ENCODE measurements around the gene ZGPAT. TPM values are rescaled to one million over a fixed set of nuclear protein-coding genes. Genes with fewer than 3 reads are reported as not detected.
"Not testable (repeated sequence)": the region's sequence is repeated elsewhere in the genome, so short reads cannot be mapped to it uniquely, and the experiment has no call there.

The ZGPAT gene
- total RNA-seq, 1 donor from 2014 or later: 64.1 TPM

DNA sequence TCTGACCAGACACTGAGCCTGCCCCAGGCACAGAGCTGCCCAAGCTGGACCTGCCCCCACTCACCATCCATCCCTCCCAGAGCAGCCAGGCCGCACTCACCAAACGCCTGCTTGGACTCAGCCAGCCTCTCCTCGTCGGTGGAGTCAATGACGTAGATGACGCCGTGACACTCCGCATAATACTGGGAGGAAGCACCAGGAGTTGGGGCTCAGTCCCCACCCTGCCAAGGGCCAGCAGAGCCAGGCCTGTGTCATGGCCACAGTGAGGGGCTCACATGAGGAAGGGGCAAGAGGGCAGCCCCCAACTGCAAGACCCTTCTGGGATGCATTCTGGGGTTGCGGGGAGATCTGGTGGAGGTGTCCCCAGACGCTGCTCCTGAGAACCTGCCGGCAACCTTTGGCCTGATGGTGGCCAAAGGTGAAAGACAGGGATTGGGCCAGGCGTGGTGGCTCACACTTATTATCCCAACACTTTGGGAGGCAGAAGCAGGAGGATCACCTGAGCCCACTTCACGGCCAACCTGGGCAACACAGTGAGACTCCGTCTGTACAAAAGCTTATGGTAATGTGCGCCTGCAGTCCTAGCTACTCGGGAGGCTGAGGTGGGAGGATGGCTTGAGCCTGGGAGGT lies 5.7 kb upstream of the ZGPAT start:
- no peak for DNase-seq (ENCODE audit: low spot score)
- ATAC-seq: no peak

DNA sequence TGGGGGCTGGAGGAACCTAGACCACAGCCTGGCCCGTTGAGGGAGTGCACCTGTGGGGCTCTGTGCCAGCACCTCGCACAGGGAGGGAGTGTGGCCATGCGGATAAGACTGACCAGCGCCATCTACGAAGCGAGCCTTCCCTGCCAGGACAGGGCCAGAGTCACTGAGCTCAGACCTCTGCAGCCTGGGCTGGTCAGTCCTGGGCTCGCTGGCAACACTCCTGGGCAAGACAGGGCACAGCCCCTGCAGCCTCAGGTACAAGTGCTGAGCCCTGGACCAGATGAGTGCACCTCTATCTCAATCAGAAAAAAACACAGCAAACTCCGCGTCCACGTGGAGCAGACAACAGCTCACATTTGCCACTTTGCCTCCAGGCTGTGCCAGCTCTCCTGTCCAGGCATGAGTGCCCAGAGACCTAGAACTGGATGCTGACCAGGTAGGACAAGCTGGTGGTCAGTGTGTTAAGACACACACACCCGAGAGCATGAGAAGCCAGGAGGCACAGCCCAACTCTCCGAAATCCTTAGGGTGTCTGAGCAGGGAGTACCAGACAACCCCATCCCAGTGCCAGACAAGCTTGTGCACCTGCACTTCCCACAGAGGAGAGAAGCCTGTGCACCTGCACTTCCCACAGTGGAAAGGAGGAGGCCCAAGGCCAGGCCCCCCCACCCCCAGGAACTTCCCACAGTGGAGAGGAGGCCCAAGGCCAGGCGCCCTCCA lies 4.9 kb upstream of the ZGPAT start:
- ATAC-seq (no peak), DNase-seq (ENCODE audit: low spot score) (no peak)

- ATAC-seq (no peak), DNase-seq (ENCODE audit: low spot score) (no peak)
Measured at GRCh38 chr20:63703471-63703975, 4.3 kb upstream of the ZGPAT start.

- ATAC-seq (no peak), DNase-seq (ENCODE audit: low spot score) (no peak)
Measured at GRCh38 chr20:63703976-63704748, 3.7 kb upstream of the ZGPAT start.

DNA sequence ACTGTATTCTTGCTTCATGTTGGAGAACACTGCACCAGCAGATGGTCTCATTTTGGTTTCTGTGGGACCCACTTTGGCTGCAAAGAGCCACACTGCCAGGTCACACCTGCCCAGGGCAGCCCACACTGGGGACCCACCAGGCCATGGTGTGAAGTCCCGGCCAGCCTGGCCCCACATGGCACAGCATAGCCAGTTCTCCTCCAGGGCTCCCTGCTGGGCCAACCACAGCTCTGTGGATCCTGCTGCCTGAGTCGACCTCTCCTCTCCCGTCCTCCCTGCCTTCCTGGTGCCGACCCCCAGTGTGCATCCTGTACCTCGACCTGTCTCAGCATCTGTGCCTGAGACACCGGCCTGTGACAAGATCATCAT lies 3.1 kb upstream of the ZGPAT start:
- no peak for DNase-seq (ENCODE audit: low spot score)

DNA sequence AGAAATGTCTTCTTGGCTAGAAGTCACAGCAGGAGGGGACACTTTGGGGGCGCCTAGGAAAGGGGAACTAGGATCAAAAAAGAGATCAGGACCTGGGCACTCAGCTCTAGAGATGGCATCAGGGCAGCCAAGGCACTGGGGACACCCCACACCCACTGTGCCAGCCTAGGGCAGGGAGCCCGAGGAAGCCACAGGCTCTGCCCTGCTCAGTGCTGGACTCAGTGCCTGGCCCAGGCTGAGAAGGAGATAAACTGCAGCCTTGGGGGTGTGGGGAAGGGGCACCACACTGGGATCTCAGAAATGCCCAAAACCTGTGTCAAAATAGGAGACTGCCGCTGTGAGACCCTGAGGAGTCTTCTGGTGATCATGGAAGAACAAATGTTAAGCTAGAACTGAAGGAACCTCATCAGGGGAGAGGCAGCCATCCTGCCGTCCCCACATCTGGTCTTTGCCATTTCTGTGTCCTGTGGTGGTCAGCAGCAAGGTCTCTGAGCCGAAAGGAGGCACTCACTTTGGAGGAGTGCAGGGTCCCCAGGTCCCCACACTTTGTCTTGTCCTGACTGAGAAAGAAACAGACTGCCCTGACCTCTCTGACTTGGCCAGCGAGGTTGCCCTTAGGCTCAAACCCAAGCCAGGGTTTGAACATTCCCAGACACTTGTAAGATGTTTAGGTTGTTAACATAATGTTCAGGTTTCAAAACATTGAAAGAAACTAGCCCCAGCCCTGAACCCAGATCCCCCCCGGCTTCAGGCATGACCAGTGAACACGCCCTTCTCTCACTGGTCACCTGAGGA lies 2.4 kb upstream of the ZGPAT start:
- ATAC-seq (no peak), DNase-seq (ENCODE audit: low spot score) (no peak)

More for the DNA sequence above, 3.1 kb upstream of the ZGPAT start:
- ATAC-seq: no peak

DNA sequence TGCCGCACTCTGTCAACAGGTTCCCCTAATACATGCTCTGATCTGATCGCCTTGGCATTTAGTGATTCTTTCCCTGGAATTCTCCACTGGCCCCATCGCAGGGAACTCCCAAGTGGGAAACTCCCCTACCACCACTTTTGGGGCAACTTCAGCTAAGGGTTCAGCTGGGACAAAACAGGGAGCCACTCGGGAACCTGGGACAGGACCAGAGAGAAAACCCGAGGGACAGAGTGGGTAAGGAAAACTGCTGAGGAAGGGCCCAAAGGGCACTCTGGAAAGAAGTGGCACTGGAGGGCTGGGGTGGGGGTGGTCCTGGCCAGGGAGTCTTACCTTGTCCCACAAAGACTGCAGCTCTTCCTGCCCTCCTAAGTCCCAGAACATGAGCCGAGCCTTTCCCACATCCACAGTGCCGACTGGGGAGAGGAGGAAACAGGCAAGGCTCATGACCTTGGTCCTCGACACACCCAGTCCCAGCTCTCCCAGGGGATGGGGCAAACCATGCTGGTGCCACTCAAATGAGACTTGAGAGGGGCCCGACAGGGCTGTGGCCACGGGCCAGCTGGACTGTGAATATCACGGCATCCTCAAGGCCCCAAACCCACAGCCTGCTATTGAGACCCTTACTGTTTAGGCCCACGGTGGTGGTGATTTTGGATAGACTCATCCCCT lies 1.7 kb upstream of the ZGPAT start:
- ATAC-seq (no peak), DNase-seq (ENCODE audit: low spot score) (no peak)

DNA sequence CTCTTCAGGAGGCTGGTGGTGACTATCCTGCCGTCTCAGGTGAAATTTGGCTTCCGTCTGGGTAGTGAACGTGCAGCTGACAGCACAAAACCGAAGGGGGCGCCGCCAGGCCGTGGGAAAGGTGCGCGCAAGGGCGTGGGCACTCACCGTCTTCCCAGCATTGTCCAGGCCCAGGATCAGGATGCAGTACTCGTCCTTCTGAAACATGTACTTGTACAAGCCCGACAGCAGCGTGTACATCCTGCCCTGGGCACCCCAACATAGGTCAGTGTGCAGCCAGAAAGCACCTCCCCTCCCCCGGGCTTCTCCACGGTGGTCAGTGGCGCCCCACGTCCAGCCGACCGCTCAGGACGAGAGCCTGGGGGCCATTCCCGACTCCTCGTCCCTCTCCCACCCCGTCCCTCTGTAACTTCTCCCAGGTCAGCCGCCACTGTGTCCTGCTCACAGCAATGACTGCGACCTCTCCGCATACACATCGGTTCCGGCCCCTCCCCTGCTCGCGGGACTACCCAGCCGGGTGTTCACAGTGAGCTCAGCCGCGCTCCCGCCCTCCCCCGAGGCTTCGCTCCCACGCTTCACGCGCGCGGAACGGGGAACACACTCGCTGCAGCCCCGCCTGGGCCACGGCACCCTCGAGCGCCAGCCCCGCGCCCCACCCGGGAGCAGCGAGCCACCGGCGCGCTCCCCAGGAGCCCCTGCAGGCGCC lies 834 bp upstream of the ZGPAT start:
- DNase-seq (ENCODE audit: low spot score) (peak; percentile 72), ATAC-seq (peak; percentile 70)

DNA sequence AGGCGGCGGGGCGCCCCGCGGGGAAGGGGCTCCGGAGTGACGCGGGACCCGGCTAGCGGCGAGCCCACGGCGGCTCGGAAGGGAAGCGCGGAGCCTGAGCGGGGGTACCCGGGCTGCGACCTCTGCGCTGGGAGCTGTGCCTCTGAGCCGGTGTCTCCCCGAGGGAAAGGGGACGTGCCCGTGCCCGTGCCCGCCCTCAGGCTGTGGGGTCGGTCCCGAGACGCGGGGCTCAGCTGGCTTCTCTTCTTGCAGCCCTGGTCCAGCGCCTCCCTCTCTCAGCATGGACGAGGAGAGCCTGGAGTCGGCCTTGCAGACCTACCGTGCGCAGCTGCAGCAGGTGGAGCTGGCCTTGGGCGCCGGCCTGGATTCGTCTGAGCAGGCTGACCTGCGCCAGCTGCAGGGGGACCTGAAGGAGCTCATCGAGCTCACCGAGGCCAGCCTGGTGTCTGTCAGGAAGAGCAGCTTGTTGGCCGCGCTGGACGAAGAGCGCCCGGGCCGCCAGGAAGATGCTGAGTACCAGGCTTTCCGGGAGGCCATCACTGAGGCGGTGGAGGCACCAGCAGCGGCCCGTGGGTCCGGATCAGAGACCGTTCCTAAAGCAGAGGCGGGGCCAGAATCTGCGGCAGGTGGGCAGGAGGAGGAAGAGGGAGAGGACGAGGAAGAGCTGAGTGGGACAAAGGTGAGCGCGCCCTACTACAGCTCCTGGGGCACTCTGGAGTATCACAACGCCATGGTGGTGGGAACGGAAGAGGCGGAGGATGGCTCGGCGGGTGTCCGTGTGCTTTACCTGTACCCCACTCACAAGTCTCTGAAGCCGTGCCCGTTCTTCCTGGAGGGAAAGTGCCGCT lies 686 bp downstream of the ZGPAT start:
- no peak for ATAC-seq
- peak; percentile 52 for DNase-seq (ENCODE audit: low spot score)

DNA sequence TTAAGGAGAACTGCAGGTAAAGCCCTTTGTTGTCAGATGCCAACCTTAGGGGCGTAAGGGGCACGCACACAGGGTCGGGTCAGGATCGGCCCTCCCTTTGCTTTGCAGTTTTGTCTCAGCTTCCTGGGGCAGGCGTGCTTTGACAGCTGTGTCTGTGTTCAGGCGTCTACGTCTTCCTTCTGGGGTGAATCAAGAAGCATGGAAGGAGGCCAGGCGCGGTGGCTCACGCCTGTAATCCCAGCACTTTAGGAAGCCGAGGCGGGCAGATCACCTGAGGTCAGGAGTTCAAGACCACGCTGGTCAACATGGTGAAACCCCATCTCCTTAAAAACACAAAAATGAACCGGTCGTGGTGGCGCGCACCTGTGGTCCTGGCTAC lies 1.3 kb downstream of the ZGPAT start:
- DNase-seq (ENCODE audit: low spot score) (no peak), ATAC-seq (no peak)

DNA sequence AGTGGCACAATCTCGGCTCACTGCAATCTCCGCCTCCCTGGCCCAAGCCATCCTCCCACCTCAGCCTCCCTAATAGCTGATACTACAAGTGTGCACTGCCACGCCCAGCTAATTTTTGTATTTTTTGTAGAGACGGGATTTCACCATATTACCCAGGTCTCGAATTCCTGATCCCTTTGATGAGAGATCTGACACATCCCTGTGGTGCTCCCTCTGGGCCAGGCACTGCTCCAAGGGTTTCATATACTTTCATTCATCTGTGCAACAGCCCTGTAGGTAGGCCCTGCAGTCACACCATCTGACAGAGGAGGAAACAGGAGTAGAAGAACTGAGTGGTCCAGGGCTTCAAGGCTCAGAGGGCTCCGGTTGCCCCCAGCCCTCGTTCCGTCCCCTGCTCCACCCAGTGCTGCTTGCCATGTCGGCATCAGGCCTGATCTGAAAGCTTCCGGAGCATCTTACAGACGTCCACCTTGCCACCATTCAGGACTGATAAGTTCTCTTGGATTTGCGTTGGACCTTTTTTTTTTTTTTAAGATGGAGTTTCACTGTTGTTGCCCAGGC lies 3.3 kb downstream of the ZGPAT start:
- ATAC-seq (no peak), DNase-seq (ENCODE audit: low spot score) (no peak)

DNA sequence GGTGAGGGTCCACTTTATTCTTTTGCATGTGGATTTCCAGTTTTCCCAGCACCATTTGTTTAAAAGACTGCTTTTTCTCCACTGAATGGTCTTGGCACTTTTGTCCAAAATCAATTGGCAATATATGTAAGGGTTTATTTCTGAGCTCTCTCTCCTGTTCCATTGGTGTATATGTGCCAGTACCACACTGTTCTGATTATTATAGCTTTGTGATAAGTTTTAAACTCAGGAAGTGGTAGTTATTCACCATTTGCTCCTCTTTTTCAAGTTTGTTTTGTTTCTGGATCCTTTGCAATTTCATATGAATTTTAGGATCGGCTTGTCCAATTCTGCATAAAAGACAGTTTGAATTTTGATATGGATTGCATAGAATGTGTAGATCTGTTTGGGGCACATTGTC lies 4.4 kb downstream of the ZGPAT start:
- ATAC-seq (no peak), DNase-seq (ENCODE audit: low spot score) (no peak)

- DNase-seq (ENCODE audit: low spot score): no peak
- ATAC-seq: no peak
Measured at GRCh38 chr20:63714858-63715257, 7.0 kb downstream of the ZGPAT start.

DNA sequence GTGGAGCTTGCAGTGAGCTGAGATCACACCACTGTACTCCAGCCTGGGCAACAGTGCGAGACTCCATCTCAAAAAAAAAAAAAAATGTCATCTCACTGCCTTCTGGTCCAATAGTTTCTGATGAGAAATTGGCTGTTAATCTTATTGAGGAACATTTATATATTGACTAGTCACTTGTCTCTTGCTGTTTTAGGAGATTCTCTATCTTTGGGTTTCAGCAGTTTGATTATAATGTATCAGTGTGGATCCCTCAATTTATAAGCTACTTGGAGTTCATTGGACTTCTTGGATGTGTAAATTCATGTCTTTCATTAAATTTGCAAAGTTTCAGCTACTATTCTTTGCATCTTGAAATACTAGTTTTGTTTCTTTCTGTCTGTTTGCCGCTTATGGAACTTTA lies 11.2 kb downstream of the ZGPAT start:
- DNase-seq (ENCODE audit: low spot score) (no peak), ATAC-seq (no peak)

- not testable (repeated sequence) for ATAC-seq; DNase-seq (ENCODE audit: low spot score)
Measured at GRCh38 chr20:63722967-63723622, 15.3 kb downstream of the ZGPAT start.

DNA sequence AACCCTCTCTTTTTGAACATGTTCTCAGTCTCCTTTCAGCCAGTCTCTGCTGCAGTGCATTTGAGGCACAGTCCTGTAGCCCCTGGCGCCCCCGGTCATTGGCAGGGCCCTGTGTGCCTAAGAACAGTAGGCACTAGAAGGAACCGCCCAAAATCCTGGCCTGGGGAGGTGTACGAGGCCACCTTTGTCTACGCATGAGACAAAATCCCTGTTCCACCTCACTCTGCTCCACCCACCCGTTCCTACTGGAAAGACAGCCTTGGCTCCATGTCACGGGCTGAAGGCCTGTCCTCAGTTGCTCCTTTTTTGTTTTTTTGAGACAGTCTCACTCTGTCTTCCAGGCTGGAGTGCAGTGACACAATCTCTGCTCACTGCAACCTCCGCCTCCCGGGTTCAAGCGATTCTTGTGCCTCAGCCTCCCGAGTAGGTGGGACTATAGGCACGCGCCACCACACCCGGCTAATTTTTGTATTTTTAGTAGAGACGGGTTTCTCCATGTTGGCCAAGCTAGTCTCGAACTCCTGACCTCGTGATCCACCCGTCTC lies 22.4 kb downstream of the ZGPAT start:
- DNase-seq (ENCODE audit: low spot score): not testable (repeated sequence)

DNA sequence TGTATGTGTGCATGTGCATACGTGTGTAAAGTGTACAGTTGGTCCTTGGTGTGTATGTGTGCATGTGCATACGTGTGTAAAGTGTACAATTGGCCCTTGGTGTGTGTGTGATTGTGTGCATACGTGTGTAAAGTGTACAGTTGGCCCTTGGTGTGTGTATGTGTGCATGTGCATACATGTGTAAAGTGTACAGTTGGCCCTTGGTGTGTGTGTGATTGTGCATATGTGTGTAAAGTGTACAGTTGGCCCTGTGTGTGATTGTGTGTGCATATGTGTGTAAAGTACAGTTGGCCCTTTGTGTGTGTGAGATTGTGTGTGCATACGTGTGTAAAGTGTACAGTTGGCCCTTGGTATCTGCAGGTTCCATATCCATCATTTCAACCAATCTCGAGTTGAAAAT lies 23.6 kb downstream of the ZGPAT start:
- no peak for ATAC-seq

More for the DNA sequence above, 22.4 kb downstream of the ZGPAT start:
- not testable (repeated sequence) for ATAC-seq

More for the DNA sequence above, 23.6 kb downstream of the ZGPAT start:
- no peak for DNase-seq (ENCODE audit: low spot score)
